Natural killer cell (primary cell): ENCODE results near the gene GIMAP8. TPM values are rescaled to one million over a fixed set of nuclear protein-coding genes. Genes with fewer than 3 reads are reported as not detected.

Experiments
- ATAC-seq, 3 donors: fragments of 150-1000 bp in 2 of 3; fragments of 200-7000 bp in 1 of 3; cut with Tn5 transposase; 1 replicate in 1 of 3; 2 replicates in 2 of 3; pipeline ENCODE4 v1.10.0; 2021; ENCODE audit warnings: mild to moderate bottlenecking in 2 of 3, moderate library complexity in 2 of 3
- DNase-seq, 2 donors: peaks; one replicate each; pipeline versions ENCODE4 v3.0.0 to v3.0.0-alpha.2; 2013 to 2021; ENCODE audit warnings: mixed read lengths in 1 of 2
- H3K27ac ChIP-seq: one replicate; pipeline ENCODE4 v1.5.1; 2013; ENCODE audit warnings: mild to moderate bottlenecking, low read length
- H3K27me3 ChIP-seq: one replicate; pipeline ENCODE4 v1.6.1; 2013; ENCODE audit warnings: low read length; ENCODE audit not compliant: control insufficient read depth, insufficient read depth
- H3K36me3 ChIP-seq: one replicate; pipeline ENCODE4 v1.6.1; 2013; ENCODE audit warnings: low read length; ENCODE audit not compliant: control insufficient read depth, insufficient read depth
- H3K4me1 ChIP-seq: one replicate; pipeline ENCODE4 v1.6.1; 2013; ENCODE audit warnings: low read length; ENCODE audit not compliant: control insufficient read depth, insufficient read depth
- H3K4me3 ChIP-seq: one replicate; pipeline ENCODE4 v1.5.1; 2013; ENCODE audit warnings: low read length
- H3K9me3 ChIP-seq: one replicate; pipeline ENCODE4 v1.6.1; 2013; ENCODE audit warnings: low read length; ENCODE audit not compliant: control insufficient read depth, insufficient read depth
- H3K27ac Mint-ChIP-seq, 2 donors: one replicate each; pipeline ENCODE4 v1.8.0; 2022; ENCODE audit warnings: mild to moderate bottlenecking in 2 of 2, mixed read lengths in 2 of 2, moderate library complexity in 1 of 2
- H3K27me3 Mint-ChIP-seq, 2 donors: one replicate each; pipeline ENCODE4 v1.8.0; 2022; ENCODE audit warnings: low read depth in 2 of 2, mixed read lengths in 2 of 2
- H3K36me3 Mint-ChIP-seq: one replicate; pipeline ENCODE4 v1.8.0; 2022; ENCODE audit warnings: mixed read lengths
- H3K4me1 Mint-ChIP-seq, 2 donors: one replicate each; pipeline ENCODE4 v1.8.0; 2022; ENCODE audit warnings: mixed read lengths in 2 of 2
- H3K4me3 Mint-ChIP-seq: one replicate; pipeline ENCODE4 v1.8.0; 2022; ENCODE audit warnings: mild to moderate bottlenecking, moderate library complexity, mixed read lengths
- H3K9me3 Mint-ChIP-seq, 2 donors: one replicate each; pipeline ENCODE4 v1.8.0; 2022; ENCODE audit warnings: mixed read lengths in 2 of 2
- CTCF ChIP-seq: fragments of 200-600 bp; IDR thresholded peaks from one replicate; pipeline ENCODE4 v1.8.0; 2022; ENCODE audit warnings: antibody characterized with exemption
- WGBS: methylation state at CpG from one replicate; pipeline ENCODE4 v1.1.7; 2013; ENCODE audit warnings: missing lambda C conversion rate; ENCODE audit not compliant: insufficient coverage; 5-methylcytosine and 5-hydroxymethylcytosine counted together
- intact Hi-C: fragments of 100-400 bp; cut with micrococcal nuclease; formaldehyde crosslinking; loops from one replicate; pipeline ENCODE4 v1.14.2; 2022
- total RNA-seq, 4 donors: library from RNA; stranded (reverse); fragments of 120-200 nt in 1 of 4; gene quantifications; one replicate each; pipeline versions ENCODE4 v1.2.3 to v1.2.4, GENCODE V29; 2013 to 2022

GIMAP8 gene
- 10 to 100 TPM in 1 of 3 donors, 1 to 10 TPM in 2; 6.7 to 17.7 (median 8.4) TPM for total RNA-seq
- total RNA-seq (2013): 26.5 TPM

- no peaks in the 10 kb centered on the region for H3K27me3 ChIP-seq
- H3K4me3 ChIP-seq: peak within 1 kb of the TSS; percentile 69
- Mint-ChIP-seq H3K4me3 (peak within 1 kb of the TSS; percentile 96), H3K27ac (peak within 1 kb of the TSS; percentile 92 to 97), H3K9me3 (no peaks in the 10 kb centered on the region), H3K27me3 (no peaks in the 10 kb centered on the region), H3K4me1 (peaks cover 71 to 77% of the 10 kb centered on the region in 2 donors), H3K36me3 (no peaks in the 10 kb centered on the region)
- no peak for TF ChIP-seq CTCF
- DNase-seq: peak; percentile 48 to 82
- 7% methylated on average over 22 of the region's 22 CpGs for WGBS
- peak within 1 kb of the TSS; percentile 89 for H3K27ac ChIP-seq
- H3K36me3 ChIP-seq: peaks cover 5% of the 10 kb centered on the region
- intact Hi-C loops: loop anchor here (1.0 to 5.0 kb wide), 4 partner anchors 31 to 287 kb away; partner anchors contain the start of genes GIMAP5 and GIMAP7
- peaks cover 71% of the 10 kb centered on the region for H3K4me1 ChIP-seq
- no peaks in the 10 kb centered on the region for H3K9me3 ChIP-seq
- ATAC-seq: peak; percentile 48 to 60 (median 59)
Observed at GRCh38 chr7:150450491-150451001, at the start of gene GIMAP8. GIMAP8 (plus strand) TSS chr7:150450630; CDS start chr7:150466699, 16,069 bp downstream.

- ATAC-seq (no peak), DNase-seq (no peak)
- Mint-ChIP-seq H3K36me3 (no peaks in the 10 kb centered on the region), H3K9me3 (no peaks in the 10 kb centered on the region), H3K27ac (no peak overlapping the region), H3K4me3 (no peak overlapping the region), H3K27me3 (no peaks in the 10 kb centered on the region), H3K4me1 (peaks cover 14 to 15% of the 10 kb centered on the region in 2 donors)
- no peaks in the 10 kb centered on the region for H3K9me3 ChIP-seq
- no peaks in the 10 kb centered on the region for H3K27me3 ChIP-seq
- no peak for TF ChIP-seq CTCF
- H3K27ac ChIP-seq: no peak overlapping the region
- H3K36me3 ChIP-seq: no peaks in the 10 kb centered on the region
- WGBS: 90% methylated on average over 15 of the region's 15 CpGs
- H3K4me3 ChIP-seq: no peak overlapping the region
- intact Hi-C loops: no loop called here
- peaks cover 20% of the 10 kb centered on the region for H3K4me1 ChIP-seq
Observed at GRCh38 chr7:150400788-150401423, 49.5 kb upstream of the GIMAP8 start.

GRCh38 chr7:150401424-150401790, 49.0 kb upstream of the GIMAP8 start:
- H3K36me3 Mint-ChIP-seq: no peaks in the 10 kb centered on the region
- Histone ChIP-seq H3K36me3 (no peaks in the 10 kb centered on the region), H3K4me1 (peaks cover 25% of the 10 kb centered on the region), H3K27me3 (no peaks in the 10 kb centered on the region), H3K4me3 (no peak overlapping the region), H3K27ac (no peak overlapping the region), H3K9me3 (no peaks in the 10 kb centered on the region)
- no peaks in the 10 kb centered on the region for H3K27me3 Mint-ChIP-seq
- H3K27ac Mint-ChIP-seq: no peak overlapping the region
- no peak for DNase-seq
- no peaks in the 10 kb centered on the region for H3K9me3 Mint-ChIP-seq
- intact Hi-C loops: no loop called here
- no peak for TF ChIP-seq CTCF
- no peak overlapping the region for H3K4me3 Mint-ChIP-seq
- WGBS: 100% methylated on average over 1 of the region's 1 CpG
- H3K4me1 Mint-ChIP-seq: peaks cover 19 to 20% of the 10 kb centered on the region in 2 donors
- ATAC-seq: no peak
